GM12872 (cell line): ENCODE data around the gene RHOXF1.
"Not testable (repeated sequence)": the region's sequence is repeated elsewhere in the genome, so short reads cannot be mapped to it uniquely, and the experiment has no call there.

ENCODE experiments used
- TF ChIP-seq, protein P1 (sequence below): IDR thresholded peaks from 3 replicates; pipeline ENCODE4 v1.5.1; 2011; ENCODE audit warnings: low read depth, mild to moderate bottlenecking, low read length, moderate library complexity; ENCODE audit not compliant: insufficient read depth

Gene RHOXF1

DNA sequence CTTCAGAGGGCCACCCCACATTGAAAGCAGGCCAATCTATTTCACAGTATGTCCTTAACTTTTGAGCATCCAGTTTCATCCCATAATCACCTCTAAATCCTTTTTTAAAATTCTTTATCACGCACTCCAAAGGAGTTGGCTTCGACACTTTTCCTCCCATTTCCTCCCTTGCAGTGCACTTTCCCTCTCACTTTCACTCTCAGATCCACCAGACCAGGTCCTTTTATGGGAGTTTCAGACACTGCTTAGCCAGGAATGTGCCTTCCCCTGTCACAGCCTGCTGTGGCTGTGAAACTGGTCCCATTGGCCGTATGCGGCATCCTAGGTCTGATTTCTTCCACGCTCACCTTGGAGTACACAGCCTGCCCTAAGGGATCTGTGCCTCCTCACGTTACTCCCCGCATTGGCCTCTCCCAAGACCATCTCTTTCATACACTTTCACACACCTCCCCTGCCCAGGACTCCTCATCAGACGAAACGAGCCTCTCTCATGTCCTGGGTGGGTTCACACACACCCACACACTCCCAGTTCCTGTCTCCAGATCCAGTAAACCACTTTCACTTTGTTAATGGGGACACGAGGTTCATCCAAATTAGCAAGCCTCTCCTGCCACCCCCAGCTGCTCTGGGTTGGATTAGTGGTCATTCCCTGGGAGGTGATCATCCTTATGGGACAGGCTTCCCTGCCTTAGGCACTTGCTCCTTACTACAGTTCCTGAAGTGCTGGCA is 28.3 kb downstream of the RHOXF1 start:
- TF ChIP-seq, protein P1, sequence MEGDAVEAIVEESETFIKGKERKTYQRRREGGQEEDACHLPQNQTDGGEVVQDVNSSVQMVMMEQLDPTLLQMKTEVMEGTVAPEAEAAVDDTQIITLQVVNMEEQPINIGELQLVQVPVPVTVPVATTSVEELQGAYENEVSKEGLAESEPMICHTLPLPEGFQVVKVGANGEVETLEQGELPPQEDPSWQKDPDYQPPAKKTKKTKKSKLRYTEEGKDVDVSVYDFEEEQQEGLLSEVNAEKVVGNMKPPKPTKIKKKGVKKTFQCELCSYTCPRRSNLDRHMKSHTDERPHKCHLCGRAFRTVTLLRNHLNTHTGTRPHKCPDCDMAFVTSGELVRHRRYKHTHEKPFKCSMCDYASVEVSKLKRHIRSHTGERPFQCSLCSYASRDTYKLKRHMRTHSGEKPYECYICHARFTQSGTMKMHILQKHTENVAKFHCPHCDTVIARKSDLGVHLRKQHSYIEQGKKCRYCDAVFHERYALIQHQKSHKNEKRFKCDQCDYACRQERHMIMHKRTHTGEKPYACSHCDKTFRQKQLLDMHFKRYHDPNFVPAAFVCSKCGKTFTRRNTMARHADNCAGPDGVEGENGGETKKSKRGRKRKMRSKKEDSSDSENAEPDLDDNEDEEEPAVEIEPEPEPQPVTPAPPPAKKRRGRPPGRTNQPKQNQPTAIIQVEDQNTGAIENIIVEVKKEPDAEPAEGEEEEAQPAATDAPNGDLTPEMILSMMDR = no peak

DNA sequence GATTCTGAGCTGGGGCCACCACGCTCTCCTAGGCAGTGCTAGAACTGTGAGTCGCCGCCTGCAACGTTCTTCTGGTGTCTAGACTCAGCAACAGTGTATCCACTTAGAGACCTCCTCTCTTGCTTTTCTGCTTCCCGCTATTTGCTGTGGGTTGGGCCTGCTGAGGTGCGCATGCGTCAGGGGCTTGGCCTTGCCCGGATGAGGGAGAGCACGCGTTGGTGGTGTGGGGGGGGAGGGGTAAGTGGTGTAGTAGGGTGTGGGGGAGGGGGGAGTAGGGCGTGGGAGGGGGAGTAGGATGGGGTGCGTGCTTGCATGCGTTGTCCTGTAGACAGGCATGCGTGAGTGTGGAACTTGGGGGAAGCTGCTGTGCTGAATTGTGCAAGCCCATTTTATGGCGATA is 38.1 kb downstream of the RHOXF1 start, which contains the start of gene RHOXF2B:
RHOXF2B (minus strand) TSS at position 101 of the 400 bp plus-strand sequence. CDS start 138 bp downstream, outside the sequence.
- TF ChIP-seq, protein P1 = not testable (repeated sequence)
